ENCODE data around the gene CRYBG2. TPM values are rescaled to one million over a fixed set of nuclear protein-coding genes. Genes with fewer than 3 reads are reported as not detected.
A peak's percentile ranks its signal among the peaks of the same experiment; 100 is the strongest.

Gene CRYBG2
- polyA plus RNA-seq, 12 donors, result 0.28 to 10.2 (median 2.3) TPM; not detected in 8

DNA sequence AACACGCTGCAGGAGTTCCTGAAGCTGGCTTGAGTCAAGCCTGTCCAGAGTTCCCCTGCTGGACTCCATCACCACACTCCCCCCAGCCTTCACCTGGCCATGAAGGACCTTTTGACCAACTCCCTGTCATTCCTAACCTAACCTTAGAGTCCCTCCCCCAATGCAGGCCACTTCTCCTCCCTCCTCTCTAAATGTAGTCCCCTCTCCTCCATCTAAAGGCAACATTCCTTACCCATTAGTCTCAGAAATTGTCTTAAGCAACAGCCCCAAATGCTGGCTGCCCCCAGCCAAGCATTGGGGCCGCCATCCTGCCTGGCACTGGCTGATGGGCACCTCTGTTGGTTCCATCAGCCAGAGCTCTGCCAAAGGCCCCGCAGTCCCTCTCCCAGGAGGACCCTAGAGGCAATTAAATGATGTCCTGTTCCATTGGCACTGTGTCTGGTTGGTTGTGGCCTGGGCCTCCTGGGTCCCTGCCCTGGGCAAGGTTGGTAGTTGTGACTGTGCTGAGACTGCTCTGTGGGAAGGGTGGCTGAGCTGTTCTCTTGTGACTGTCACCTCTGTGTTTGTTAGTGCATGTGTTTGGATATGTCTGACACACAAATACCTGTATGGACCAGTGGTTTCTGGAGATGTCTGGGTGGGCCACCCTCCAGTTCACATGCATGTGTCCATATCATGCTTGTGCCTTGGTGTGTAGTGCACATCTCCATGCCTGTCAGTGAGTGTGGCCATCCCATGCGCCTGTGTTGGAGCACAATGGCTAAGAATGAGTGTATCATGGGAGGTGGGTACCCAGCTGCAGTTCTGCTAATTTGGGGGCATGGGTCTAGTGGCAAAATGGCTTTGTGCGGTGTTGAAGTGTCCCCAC is 72.6 kb downstream of the CRYBG2 start:
- DNase-seq, result no peak

DNA sequence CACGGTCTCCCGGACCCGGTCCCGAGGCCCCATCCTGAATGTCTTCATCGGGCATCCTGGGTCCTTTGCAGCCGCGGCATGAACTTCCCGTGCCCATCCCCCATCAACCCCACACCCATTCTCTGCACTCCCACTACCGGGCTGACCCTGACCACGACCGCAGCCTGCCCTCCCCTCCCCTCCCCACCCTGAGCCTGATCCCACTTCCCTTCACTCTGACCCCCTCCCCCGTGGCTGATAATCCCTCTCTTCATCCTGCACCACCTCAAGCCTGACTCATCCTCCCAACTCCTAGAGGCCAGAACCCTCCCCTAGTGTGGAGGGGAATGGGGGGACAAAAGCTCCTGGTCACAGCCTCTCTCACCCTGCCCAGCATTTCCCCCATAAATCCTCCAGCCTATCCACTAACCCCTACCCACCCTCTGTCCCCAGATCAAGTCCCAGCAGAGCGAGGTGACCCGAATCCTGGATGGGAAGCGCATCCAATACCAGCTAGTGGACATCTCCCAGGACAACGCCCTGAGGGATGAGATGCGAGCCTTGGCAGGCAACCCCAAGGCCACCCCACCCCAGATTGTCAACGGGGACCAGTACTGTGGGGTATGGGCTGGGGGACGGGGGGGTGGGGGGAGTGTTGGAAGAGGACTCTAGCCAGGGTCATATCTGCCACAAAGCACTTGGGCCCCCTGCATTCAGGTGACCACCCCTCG is 73.4 kb downstream of the CRYBG2 start:
- DNase-seq, result no peak

DNA sequence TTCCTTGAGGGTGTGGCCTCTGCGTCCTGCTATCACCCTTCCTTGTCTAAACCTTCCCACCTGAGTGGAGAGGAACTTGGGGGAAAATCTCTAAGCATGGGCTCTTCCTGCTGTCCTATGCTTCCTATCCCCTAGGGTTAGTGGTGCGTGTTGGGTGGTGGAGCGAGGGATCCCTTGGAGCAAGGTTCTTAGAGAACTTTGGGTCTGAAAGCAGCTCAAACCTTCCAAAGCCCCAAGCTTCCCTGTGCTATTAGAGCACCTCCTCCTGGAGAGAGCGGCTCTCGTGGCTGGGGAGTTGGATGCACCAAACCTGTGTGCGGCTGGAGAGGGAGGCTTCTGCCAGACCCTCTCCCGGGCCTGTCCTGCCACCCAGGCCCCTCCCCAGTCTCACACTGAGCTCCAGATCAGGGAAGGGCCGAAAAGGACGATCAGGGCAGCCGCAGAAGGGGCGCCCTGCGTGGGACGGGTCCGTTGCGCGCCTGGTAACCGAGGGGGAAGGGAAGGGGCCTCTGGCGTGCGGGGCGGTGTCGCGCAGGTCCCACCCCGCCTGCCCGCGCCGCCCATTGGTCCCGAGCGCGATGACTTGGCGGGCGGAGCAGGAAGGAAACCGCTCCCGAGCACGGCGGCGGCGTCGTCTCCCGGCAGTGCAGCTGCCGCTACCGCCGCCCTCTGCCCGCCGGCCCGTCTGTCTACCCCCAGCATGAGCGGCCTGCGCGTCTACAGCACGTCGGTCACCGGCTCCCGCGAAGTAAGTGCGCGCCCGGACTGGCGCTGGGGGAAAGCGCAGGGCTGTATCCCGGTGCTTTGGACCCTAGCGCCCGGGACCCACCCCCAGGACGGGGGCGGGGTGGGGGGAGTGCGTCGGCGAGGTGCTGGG is 74.2 kb downstream of the CRYBG2 start, which contains the start of gene SH3BGRL3:
Gene SH3BGRL3 (plus strand): TSS at position 631 of the 877 bp plus-strand sequence. CDS start 70 bp downstream, at position 701.
- DNase-seq, result peak; percentile 86

DNA sequence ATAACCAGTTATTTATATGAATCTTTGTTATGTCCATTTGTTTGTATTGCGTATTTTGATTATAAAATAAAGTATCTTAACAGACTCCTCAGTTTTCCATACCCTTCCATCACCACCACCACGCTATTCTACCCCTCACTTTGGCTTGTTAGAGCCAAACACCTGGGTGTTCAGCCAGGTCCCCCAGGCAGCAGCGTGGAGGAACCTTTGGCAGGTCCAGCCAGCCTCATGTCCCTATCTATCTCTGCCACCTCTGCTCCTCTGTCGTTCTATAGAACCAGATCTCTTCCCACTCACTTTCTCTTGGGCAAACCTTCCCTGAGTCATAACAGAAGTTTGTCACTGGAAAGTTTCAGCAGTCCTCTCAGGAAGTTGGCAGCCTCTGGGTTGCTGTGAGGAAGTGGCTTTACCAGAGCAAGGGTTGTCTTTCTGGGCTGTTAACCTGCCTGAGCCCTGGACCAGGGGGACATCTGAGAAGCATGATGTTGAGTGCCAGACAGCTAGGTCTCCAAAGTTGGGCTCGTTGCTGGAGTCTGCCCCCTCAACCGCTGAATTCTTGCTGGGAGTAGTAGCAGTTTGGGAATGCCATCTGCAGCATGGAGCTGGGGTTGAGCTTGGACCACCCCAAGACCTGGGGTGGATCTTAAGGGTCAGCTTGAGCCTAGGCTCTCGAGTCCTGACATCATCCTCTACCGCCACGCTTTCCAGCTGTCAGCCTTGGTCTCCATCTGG is 75.0 kb downstream of the CRYBG2 start:
- DNase-seq, result no peak

DNA sequence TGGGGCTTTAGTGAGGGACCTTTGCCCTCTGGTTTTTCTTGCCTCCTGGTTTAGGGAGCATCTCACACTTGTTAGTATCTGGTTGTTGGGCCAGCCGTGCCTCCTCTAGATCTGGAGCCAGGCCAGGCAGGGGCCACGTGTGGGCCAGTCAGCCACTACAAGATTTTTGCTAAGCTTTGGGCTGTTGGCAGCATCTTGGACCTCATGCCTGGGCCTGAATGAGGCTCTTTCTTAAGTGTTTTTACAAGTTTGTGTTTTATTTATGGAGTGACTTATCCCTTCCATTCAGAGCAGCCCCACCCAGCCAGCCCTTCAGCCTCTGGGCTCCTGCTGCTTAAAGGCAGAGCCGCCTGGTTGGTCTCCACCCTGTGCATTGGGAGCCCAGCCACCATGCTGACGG is 75.6 kb downstream of the CRYBG2 start:
- DNase-seq, result no peak

DNA sequence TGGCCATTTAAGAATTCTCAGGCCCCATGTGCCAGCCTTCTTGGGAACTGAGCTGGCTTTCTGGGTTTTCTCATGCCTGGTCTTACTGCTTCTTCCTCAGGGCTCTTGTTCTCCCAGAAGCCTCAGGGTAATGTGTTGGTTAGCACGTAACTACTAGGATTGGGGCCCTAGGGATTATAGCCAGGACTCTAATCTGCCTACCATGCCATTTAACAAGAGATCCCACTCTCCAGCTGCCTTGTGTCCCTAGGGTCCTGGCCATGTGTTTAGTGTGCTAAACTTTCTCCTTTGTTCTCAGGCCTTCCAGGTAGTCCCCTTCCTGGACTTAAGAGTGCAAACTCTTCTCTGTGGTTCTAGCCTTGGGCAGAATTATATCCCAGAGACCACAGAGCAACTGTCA is 76.2 kb downstream of the CRYBG2 start:
- no peak for DNase-seq

DNA sequence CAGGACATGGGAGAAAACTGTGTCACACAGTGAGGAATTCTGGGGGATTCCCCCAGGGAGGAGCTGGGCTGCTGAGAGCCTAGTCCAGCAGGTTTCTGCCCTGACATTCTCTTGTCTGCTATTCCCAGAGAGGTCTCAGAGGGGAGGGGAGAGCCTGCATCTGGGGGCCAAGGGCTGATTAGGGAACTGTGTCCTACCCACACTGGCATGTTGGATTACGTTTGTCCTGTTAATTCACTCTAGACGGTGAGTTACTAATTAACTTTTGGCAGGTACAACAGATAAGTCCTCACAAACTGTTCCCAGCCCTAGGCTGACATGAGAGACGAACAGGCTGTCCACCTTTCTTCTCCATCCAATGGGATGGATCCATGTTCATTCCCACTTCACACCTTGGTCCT is 76.7 kb downstream of the CRYBG2 start:
- DNase-seq, result no peak

DNA sequence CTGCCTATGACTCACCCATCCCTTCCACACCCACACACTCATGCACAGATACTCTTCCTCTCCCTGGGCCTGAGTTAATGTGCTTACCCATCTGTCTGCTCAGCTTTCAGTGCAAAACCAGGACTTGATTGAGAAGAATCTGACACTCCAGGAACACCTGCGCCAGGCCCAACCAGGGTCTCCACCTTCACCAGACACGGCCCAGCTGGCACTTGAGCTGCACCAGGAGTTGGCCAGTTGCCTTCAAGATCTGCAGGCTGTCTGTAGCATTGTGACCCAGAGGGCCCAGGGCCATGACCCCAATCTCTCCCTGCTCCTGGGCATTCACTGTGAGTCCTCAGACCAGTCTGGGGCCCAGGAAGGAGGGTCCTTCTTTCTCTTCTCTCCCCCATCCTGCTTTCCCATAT is 77.5 kb downstream of the CRYBG2 start:
- no peak for DNase-seq

DNA sequence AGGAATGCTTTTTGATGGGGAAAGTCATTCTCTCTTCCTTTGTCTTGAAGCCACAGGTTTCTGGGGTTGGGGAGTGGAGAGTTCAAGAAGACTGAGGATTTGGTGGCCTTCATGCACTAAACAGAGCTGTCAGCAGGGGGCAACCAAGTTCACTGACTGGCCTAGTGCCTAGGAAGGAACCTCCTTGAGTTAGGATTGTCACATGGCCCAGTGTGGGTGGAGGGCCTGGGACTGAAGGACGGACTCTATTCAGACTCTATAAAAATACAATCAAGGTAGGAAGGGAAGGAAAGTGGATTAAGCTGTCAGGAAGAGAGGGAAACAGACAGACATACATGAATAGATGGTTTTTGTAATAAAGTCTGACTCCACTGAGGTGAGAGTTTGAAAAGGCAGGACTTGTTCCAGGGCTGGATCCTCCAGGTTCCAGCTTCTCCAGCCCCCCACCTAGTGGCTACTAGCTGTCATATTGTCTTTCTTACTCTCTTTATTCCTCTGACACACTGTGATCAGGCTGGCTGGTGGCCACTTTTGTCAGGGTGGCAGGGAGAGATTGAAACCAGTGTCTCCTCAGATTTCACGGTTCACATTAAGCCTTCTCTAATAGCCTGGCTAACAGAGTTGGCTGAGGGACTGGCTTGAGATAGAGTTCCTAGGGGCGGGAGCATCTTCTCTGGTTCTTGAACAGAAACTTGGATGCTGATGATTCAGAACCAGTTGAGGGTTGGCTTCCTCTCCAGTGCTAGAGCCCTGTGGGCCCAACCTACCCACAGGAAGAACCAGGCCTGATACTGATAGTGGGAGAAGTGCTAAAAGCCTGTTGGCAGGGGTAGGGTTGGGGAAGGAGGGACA is 78.1 kb downstream of the CRYBG2 start:
- DNase-seq, result peak; percentile 88

DNA sequence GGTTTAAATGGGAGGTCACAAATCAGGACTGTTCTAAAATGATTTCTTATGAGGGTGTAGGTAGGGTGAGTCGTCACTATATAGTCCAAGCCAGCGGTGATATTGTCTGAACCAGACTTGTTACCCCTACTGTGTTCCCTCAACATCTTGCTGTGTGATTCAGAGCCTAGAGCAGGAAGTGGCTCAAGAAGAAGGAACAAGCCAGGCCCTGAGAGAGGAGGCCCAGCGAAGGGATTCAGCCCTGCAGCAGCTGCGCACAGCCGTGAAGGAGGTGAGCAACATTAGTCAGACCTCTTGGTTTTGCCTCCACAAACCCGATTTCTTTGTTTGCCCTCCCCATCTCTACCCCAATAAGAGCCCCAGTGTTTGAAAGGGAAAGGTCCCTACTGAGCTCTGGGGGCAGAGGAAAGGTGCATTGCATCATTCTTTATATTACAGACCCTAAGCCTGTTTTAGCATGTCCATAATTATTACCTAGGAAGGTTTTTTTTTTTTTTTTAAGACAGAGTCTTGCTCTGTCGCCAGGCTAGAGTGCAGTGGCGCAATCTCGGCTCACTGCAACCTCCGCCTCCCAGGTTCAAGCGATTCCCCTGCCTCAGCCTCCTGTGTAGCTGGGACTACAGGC is 79.0 kb downstream of the CRYBG2 start:
- DNase-seq, result no peak

Other genes starting within 250 kb of the CRYBG2 start
- 10 to 100 TPM in 1 of 12 donors, 1 to 10 TPM in 10, not detected in 1; 6.7 to 10.3 (median 7.6) TPM for gene PDIK1L, start 242.3 kb downstream of the CRYBG2 start, polyA plus RNA-seq (ENCODE audit: insufficient read length in 12 of 12)
- under 1 TPM in 10 of 12 donors, not detected in 2; 0.56 to 0.92 (median 0.77) TPM for gene FAM110D, start 195.1 kb downstream of the CRYBG2 start, polyA plus RNA-seq (ENCODE audit: insufficient read length in 12 of 12)
- under 1 TPM in 1 of 12 donors, not detected in 11; 0.26 TPM for gene C1orf232, start 185.2 kb downstream of the CRYBG2 start, polyA plus RNA-seq (ENCODE audit: insufficient read length in 12 of 12)
- gene ZNF593, start 184.2 kb downstream of the CRYBG2 start, polyA plus RNA-seq (ENCODE audit: insufficient read length in 12 of 12), result 10 to 100 TPM in 10 of 12 donors, not detected in 2; 11.6 to 18.2 (median 14.3) TPM
- 1 to 10 TPM in 8 of 12 donors, under 1 TPM in 2, not detected in 2; 0.49 to 2.1 (median 1.3) TPM for gene ZNF593OS, start 182.3 kb downstream of the CRYBG2 start, polyA plus RNA-seq (ENCODE audit: insufficient read length in 12 of 12)
- gene CNKSR1, start 176.6 kb downstream of the CRYBG2 start, polyA plus RNA-seq (ENCODE audit: insufficient read length in 12 of 12), result 10 to 100 TPM in 2 of 12 donors, 1 to 10 TPM in 9, not detected in 1; 1.7 to 13.5 (median 2.7) TPM
- under 1 TPM in 1 of 12 donors, not detected in 11; 0.08 TPM for gene CATSPER4, start 163.5 kb downstream of the CRYBG2 start, polyA plus RNA-seq (ENCODE audit: insufficient read length in 12 of 12)
- gene CEP85, start 119.9 kb downstream of the CRYBG2 start, polyA plus RNA-seq (ENCODE audit: insufficient read length in 12 of 12), result 10 to 100 TPM in 11 of 12 donors, not detected in 1; 21.0 to 34.8 (median 25.8) TPM
- 100 to 1,000 TPM in 2 of 12 donors, 10 to 100 TPM in 9, not detected in 1; 44.0 to 158 (median 54.0) TPM for gene SH3BGRL3, start 74.0 kb downstream of the CRYBG2 start, polyA plus RNA-seq (ENCODE audit: insufficient read length in 12 of 12)
- gene UBXN11, start 47.5 kb downstream of the CRYBG2 start, polyA plus RNA-seq (ENCODE audit: insufficient read length in 12 of 12), result 10 to 100 TPM in 3 of 12 donors, 1 to 10 TPM in 8, not detected in 1; 5.3 to 20.5 (median 7.6) TPM
- gene CD52, start 36.2 kb downstream of the CRYBG2 start, polyA plus RNA-seq (ENCODE audit: insufficient read length in 12 of 12), result 10 to 100 TPM in 1 of 12 donors, 1 to 10 TPM in 9, not detected in 2; 1.3 to 40.6 (median 2.1) TPM
- under 1 TPM in 1 of 12 donors, not detected in 11; 0.48 TPM for gene ZNF683, start 18.6 kb upstream of the CRYBG2 start, polyA plus RNA-seq (ENCODE audit: insufficient read length in 12 of 12)
- under 1 TPM in 2 of 12 donors, not detected in 10; 0.07 to 0.11 TPM for gene LIN28A, start 56.7 kb upstream of the CRYBG2 start, polyA plus RNA-seq (ENCODE audit: insufficient read length in 12 of 12)
- gene DHDDS, start 78.2 kb upstream of the CRYBG2 start, polyA plus RNA-seq (ENCODE audit: insufficient read length in 12 of 12), result 10 to 100 TPM in 11 of 12 donors, not detected in 1; 16.7 to 28.3 (median 20.4) TPM
- 1,000 to 10,000 TPM in 2 of 12 donors, 100 to 1,000 TPM in 10; 542 to 2,322 (median 683) TPM for gene HMGN2, start 118.3 kb upstream of the CRYBG2 start, polyA plus RNA-seq (ENCODE audit: insufficient read length in 12 of 12)
- 10 to 100 TPM in 2 of 12 donors, 1 to 10 TPM in 9, not detected in 1; 4.2 to 31.6 (median 5.9) TPM for gene RPS6KA1, start 175.6 kb upstream of the CRYBG2 start, polyA plus RNA-seq (ENCODE audit: insufficient read length in 12 of 12)